ENCODE data around the gene ERGIC3. TPM values are rescaled to one million over a fixed set of nuclear protein-coding genes. Genes with fewer than 3 reads are reported as not detected.

ERGIC3 gene
- total RNA-seq, 1 donor from 2014 or later = 233 TPM

- H3K36me3 Mint-ChIP-seq (ENCODE audit: unreplicated experiment) = peaks cover 5% of the 10 kb centered on the region
- H3K9me3 Mint-ChIP-seq (ENCODE audit: unreplicated experiment) = peaks cover 4% of the 10 kb centered on the region
- H3K27ac Mint-ChIP-seq (ENCODE audit: unreplicated experiment) = no peak overlapping the region
- no peak for TF ChIP-seq CTCF (IDR thresholded peaks at IDR 0.05; ENCODE audit: partially characterized antibody, unreplicated experiment)
- H3K4me1 Mint-ChIP-seq (ENCODE audit: low read depth, unreplicated experiment) = peaks cover 8% of the 10 kb centered on the region
- H3K27me3 Mint-ChIP-seq (ENCODE audit: unreplicated experiment) = peaks cover 7% of the 10 kb centered on the region
- no peak overlapping the region for H3K4me3 Mint-ChIP-seq (ENCODE audit: unreplicated experiment)
- no peak for DNase-seq
These were observed 18.7 kb downstream of the ERGIC3 start for GRCh38 chr20:35560541-35560940.

- Mint-ChIP-seq H3K4me3 (ENCODE audit: unreplicated experiment) (no peak overlapping the region), H3K36me3 (ENCODE audit: unreplicated experiment) (peaks cover 5% of the 10 kb centered on the region), H3K4me1 (ENCODE audit: low read depth, unreplicated experiment) (peaks cover 8% of the 10 kb centered on the region), H3K27me3 (ENCODE audit: unreplicated experiment) (peaks cover 9% of the 10 kb centered on the region), H3K9me3 (ENCODE audit: unreplicated experiment) (peaks cover 4% of the 10 kb centered on the region), H3K27ac (ENCODE audit: unreplicated experiment) (no peak overlapping the region)
- TF ChIP-seq CTCF (IDR thresholded peaks at IDR 0.05; ENCODE audit: partially characterized antibody, unreplicated experiment) = no peak
- DNase-seq = peak; percentile 46
These were observed 19.4 kb downstream of the ERGIC3 start for GRCh38 chr20:35561268-35561667.

- no peak for DNase-seq
- peaks cover 9% of the 10 kb centered on the region for H3K27me3 Mint-ChIP-seq (ENCODE audit: unreplicated experiment)
- peaks cover 8% of the 10 kb centered on the region for H3K4me1 Mint-ChIP-seq (ENCODE audit: low read depth, unreplicated experiment)
- peaks cover 4% of the 10 kb centered on the region for H3K9me3 Mint-ChIP-seq (ENCODE audit: unreplicated experiment)
- TF ChIP-seq CTCF (IDR thresholded peaks at IDR 0.05; ENCODE audit: partially characterized antibody, unreplicated experiment) = no peak
- no peak overlapping the region for H3K27ac Mint-ChIP-seq (ENCODE audit: unreplicated experiment)
- peaks cover 5% of the 10 kb centered on the region for H3K36me3 Mint-ChIP-seq (ENCODE audit: unreplicated experiment)
- H3K4me3 Mint-ChIP-seq (ENCODE audit: unreplicated experiment) = no peak overlapping the region
These were observed 19.8 kb downstream of the ERGIC3 start for GRCh38 chr20:35561671-35562070.

- Mint-ChIP-seq H3K27me3 (ENCODE audit: unreplicated experiment) (peaks cover 9% of the 10 kb centered on the region), H3K9me3 (ENCODE audit: unreplicated experiment) (peaks cover 3% of the 10 kb centered on the region), H3K36me3 (ENCODE audit: unreplicated experiment) (peaks cover 5% of the 10 kb centered on the region), H3K4me1 (ENCODE audit: low read depth, unreplicated experiment) (peaks cover 8% of the 10 kb centered on the region), H3K27ac (ENCODE audit: unreplicated experiment) (no peak overlapping the region), H3K4me3 (ENCODE audit: unreplicated experiment) (no peak overlapping the region)
- TF ChIP-seq CTCF (IDR thresholded peaks at IDR 0.05; ENCODE audit: partially characterized antibody, unreplicated experiment) = no peak
- no peak for DNase-seq
These were observed 20.7 kb downstream of the ERGIC3 start for GRCh38 chr20:35562541-35563110.

GRCh38 chr20:35563834-35564233 is 22.0 kb downstream of the ERGIC3 start:
- Mint-ChIP-seq H3K9me3 (ENCODE audit: unreplicated experiment) (peaks cover 2% of the 10 kb centered on the region), H3K27me3 (ENCODE audit: unreplicated experiment) (peaks cover 4% of the 10 kb centered on the region), H3K27ac (ENCODE audit: unreplicated experiment) (no peak overlapping the region), H3K36me3 (ENCODE audit: unreplicated experiment) (peaks cover under 1% of the 10 kb centered on the region), H3K4me1 (ENCODE audit: low read depth, unreplicated experiment) (peaks cover 8% of the 10 kb centered on the region), H3K4me3 (ENCODE audit: unreplicated experiment) (no peak overlapping the region)
- DNase-seq = no peak
- no peak for TF ChIP-seq CTCF (IDR thresholded peaks at IDR 0.05; ENCODE audit: partially characterized antibody, unreplicated experiment)
